Myocyte (in vitro differentiated cells): ENCODE results near the gene RBBP6. TPM values are rescaled to one million over a fixed set of nuclear protein-coding genes. Genes with fewer than 3 reads are reported as not detected.
"Not testable (repeated sequence)": the region's sequence is repeated elsewhere in the genome, so short reads cannot be mapped to it uniquely, and the experiment has no call there.

Source experiments
- DNase-seq: peaks from one replicate; pipeline ENCODE4 v3.0.0-alpha.2; 2012; ENCODE audit warnings: low read depth
- polyA plus RNA-seq: library from polyadenylated mRNA; unstranded; fragments of >200 nt; gene quantifications from one replicate; pipeline ENCODE4 v1.2.1, GENCODE V29; 2012; ENCODE audit warnings: missing spikeins
- total RNA-seq: library from RNA; depleted of rRNA; stranded (reverse); fragments of >200 nt; gene quantifications from 2 replicates; pipeline ENCODE4 v1.2.3, GENCODE V29; 2014

Gene RBBP6, protein sequence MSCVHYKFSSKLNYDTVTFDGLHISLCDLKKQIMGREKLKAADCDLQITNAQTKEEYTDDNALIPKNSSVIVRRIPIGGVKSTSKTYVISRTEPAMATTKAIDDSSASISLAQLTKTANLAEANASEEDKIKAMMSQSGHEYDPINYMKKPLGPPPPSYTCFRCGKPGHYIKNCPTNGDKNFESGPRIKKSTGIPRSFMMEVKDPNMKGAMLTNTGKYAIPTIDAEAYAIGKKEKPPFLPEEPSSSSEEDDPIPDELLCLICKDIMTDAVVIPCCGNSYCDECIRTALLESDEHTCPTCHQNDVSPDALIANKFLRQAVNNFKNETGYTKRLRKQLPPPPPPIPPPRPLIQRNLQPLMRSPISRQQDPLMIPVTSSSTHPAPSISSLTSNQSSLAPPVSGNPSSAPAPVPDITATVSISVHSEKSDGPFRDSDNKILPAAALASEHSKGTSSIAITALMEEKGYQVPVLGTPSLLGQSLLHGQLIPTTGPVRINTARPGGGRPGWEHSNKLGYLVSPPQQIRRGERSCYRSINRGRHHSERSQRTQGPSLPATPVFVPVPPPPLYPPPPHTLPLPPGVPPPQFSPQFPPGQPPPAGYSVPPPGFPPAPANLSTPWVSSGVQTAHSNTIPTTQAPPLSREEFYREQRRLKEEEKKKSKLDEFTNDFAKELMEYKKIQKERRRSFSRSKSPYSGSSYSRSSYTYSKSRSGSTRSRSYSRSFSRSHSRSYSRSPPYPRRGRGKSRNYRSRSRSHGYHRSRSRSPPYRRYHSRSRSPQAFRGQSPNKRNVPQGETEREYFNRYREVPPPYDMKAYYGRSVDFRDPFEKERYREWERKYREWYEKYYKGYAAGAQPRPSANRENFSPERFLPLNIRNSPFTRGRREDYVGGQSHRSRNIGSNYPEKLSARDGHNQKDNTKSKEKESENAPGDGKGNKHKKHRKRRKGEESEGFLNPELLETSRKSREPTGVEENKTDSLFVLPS (N-terminal part only)
- total RNA-seq = 38.4 and 56.4 TPM in 2 replicates
- 11.3 TPM for polyA plus RNA-seq

DNA sequence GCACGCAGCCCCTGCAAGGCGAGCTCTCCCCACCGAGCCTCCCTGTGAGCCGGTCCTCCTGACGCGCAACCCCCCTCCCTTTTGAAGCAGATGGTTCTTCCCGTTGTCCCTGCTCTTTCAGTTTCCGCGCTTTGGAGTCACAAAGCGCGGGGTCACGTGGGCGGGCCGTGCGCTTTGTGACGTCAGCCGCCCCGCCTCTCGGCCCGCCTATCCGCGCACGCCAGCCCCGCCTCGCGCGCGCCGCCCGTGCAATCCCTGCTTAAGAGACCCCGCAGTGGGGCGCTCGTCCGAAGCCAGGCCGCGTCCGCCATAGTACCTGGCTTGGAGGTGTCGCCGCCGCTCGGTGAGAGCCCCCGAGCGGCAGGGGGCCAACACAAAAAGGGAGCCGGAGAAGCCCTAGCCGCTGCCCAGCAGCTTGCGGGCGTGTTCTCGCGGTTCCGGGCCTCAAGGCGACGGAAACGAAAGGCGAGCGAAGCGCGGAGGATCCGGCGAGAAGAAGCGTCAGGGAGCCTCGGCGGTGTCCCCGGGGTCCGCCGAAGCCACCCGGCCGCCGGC, at the start of gene RBBP6:
RBBP6 (plus strand) TSS at position 272 of the 555 bp plus-strand sequence. CDS start 1,061 bp downstream, outside the sequence.
- DNase-seq = peak; percentile 97

DNA sequence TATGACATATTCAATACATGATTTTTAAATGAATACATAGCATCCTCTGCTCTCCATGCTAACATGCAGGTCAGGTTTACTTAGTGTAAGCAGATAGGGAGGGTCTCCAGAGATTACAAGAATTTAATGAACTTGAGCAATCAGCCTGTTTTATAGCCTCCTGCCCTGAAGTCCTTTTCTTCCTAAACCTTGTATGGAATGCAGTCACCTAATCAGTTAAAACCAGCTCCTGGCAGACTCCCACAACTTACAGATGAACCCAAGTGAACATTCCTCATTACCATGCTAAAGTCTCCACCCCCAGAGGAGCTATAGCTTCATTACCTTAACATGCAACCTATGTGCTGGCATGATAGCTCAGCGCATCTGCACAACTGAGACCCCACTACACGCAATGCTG, 48.5 kb upstream of the RBBP6 start:
- no peak for DNase-seq

DNA sequence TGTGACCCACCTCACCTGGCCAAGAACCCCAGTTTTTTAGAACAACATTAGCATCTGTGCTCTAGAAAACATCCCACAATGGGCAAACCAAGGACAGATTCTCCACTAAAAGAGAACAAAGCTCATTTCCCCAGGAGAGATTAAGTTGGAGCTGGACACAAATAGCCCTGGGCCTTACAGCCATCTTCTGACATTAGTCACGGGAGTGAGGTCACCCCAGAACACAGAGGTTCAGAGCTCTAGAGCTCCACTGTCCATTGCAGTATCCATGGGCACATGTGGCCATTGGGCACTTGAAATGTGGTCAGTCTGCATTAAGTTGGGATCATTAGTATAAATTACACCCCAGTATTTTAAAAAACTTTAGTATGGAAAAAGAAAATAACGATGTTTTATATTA, 47.6 kb upstream of the RBBP6 start:
- DNase-seq = no peak

DNA sequence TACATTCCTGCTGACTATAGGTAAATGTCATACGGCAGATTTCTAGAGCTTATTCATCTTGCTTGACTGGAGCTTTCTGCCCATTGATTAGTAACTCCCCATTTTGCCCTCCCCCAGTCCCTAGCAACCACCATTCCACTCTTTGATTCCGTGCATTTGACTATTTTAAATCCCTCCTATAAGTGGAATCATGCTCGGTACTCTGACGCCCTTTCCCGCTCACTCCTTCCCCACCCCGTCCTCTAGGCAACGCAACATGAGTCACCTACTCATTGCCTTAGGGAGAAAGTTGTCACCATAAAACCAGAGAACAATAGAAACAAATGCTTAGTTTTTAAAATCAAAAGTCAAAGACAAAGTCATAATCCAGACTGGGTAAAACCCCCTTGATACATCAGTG, 45.5 kb upstream of the RBBP6 start:
- DNase-seq = no peak

DNA sequence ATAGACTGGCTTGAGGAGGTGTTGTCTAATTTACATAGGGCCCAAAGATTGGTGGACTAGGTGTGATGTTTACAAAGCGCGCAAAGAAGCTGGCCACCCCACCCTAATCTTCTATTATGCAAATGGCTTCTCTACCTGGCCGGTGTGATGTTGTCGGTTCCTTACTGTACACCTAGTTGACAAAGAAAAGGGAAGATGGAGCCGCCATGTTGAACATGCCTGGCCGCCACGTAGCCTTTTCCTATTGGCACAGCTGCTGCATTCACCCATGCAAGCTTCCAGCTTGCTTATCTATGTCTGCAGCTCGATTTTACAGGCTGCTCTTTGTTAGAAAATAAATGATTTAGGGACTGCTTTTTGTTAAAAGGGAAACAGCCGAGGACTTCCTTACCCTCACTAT, 44.2 kb upstream of the RBBP6 start:
- not testable (repeated sequence) for DNase-seq

DNA sequence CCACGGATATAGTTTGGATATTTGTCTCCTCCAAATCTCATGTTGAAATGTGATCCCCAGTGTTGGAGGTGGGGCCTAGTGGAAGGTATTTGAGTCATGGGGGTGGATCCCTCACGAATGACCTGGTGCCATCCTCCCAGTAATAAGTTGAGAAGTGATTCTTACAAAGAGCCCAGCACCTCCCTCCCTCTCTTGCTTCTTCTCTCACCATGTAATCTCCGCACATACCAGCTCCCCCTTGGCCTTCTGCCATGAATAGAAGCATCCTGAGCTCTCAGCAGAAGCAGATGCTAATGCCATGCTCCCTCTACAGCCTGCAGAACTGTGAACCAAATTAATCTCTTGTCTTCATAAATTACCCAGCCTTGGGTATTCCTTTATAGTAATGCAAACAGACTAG, 41.9 kb upstream of the RBBP6 start:
- DNase-seq = peak; percentile 8

DNA sequence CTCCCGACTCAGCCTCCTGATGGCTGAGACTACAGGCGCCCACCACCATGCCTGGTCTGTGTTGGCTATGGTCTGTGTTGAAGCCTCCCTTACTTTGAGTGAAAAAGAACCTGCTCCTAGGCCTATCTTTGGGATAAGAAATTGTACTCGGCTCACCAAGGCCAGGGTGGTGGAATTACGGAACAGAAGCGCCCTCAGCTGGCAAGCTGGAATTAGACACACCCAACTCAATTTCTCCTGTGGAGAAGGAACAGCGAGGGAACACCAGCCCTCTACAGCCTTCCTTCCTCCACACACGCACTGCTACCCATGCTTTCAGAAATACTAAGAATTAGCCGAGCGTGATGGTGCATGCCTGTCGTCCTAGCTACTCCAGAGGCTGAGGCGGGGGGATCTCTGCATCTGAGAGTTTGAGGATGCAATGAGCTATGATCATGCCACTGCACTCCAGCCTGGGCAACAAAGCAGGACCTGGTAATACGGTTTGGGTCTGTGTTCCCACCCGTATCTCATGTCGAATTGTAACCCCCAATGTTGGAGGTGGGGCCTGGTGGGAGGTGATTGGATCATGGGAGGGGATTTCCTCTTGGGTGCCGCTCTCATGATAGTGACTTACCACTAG, 40.1 kb upstream of the RBBP6 start:
- peak; percentile 17 for DNase-seq

DNA sequence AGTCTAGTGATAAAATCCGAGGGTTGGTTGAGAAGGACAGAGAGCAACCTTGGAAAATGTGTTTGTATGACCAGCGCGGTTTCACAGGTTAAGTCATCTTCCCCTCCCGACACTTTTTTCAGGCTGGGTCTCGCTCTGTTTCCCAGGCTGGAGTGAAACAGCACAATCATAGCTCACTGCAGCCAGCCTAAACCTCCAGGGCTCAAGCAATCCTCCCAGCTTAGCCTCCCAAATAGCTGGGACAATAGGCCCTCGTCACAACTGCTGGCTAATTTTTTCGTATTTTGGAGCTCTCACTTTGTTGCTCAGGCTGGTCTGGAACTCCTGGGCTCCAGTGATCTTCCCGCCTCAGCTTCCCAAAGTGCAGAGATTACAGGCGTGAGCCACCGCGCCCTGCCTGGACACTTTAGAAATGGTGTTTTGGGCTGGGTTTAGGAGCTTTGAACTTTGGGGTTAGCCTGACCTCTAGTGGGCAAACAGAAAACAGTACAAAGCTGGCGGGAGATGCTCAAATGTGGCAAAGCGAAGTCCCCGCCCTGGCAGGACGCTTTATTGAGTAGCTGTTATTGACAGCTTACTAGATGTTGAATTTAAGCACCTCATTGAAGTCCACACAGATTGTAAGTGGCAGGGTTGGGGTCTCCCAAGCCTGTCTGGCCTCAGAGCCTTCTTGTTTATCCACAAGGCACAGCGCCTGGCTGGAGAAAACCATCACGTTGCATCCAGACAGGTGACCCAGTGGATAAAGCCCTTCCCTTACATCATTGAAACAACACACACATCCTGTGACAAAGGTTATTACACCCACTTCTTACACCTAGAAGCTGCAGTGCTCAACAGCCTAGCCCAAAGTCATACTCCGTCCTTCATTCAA, 34.7 kb upstream of the RBBP6 start:
- DNase-seq = peak; percentile 74

DNA sequence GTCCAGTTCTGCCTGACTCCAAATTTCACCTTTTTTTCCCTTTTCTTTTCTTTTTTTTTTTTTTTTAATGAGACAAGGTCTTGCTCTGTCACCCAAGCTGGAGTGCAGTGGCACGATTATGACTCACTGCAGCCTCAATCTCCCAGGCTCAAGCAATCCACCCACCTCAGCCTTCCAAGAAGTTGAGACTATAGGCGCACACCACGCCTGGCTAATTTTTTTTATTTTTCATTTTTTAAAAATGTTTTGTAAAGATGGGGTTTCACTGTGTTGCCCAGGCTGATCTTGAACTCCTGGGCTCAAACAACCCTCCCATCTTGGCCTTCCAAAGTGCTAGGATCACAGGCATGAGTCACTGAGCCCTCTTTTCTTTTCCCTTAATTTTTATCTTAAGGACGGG, 33.4 kb upstream of the RBBP6 start:
- DNase-seq = no peak

DNA sequence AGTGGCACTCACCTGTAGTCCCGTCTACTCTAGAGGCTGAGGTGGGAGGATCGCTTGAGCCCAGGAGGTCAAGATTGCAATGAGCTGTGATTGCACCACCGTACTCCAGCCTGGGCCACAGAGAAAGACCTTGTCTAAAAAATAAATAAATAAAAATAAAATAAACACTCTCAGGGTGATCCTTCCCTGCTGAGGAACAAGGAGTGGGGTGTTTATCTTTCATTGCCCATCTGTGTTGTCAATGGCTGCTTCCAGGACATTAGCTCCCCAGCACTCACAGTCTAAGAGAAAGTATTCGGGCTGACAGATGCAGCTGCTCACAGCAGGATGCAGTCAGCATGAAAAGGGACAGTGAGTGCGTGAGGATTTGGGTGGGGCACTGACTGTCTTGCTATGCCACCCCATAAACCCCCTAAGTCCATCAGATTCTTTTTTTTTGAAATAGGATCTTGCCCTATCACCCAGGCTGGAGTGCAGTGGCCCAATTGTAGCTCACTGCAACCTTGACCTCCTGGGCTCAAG, 31.3 kb upstream of the RBBP6 start:
- peak; percentile 23 for DNase-seq

DNA sequence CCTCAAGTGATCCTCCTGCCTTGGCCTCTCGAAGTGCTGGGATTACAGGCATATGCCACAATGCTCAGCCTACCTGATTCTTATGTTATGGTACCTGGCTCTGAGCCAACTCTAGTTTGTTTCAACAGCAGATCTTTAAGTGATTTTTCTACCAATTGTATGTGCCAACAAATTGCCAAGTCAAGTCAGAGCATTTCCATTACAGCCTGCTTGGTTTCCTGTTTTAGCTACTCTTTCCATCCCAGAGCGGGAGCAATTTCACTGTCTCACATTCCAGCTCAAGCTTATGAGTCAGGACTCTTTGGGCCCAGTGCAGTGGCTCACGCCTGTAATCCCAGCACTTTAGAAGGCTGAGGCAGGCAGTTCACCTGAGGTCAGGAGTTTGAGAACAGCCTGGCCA, 30.8 kb upstream of the RBBP6 start:
- peak; percentile 63 for DNase-seq

DNA sequence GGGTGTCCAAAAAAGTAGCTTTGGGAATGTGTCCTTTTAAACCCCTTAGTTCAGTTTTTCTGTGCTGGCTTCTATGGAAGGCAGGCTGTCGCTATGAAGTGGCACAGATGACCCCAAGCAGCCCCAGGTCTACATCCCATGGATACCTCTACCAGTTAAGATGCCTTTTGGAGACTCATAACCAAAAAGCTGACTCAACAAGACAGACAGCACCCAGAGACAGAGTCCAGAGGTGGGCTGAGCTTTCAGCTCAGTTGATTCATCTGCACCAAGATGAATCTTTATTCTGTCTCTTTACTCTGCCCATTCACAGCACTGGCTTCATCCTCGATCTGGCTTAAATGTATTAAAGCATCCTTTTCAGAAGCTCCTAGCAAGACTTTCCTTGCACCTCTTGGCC, 29.8 kb upstream of the RBBP6 start:
- no peak for DNase-seq

DNA sequence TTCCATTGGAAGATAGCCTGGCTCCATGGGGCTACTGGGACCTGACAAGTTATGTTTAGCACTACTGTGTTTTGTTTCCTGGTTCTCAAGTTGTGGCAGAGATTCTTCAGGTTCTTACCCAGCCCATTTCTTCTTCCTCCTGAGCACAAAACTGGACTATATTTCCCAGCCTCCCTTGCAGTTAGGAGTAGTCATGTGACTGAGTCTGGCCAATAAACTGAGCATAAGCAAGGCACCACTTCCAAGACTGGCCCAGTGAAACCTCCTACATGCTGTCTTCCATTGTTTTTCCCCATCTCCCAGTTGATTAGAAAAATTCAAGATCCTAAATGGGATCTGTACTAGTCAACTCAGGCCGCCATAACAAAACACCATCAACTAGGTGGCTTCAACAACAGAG, 28.2 kb upstream of the RBBP6 start:
- DNase-seq = no peak

DNA sequence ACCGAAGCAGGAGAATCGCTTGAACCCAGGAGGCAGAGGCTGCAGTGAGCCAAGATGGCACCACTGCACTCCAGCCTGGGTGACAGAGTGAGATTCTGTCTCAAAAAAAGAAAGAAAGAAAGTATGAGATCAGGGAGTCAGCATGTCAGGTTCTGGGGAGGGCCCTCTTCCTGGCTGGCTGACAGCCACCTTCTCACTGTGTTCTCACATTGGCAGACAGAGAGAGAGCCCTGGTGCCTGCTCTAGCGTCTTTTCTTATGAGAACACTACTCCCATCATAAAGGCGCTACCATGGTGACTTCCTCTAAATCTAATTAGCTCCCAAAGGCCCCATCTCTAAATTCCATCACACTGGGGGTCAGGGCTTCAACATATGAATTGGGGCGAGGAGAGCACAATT, 27.6 kb upstream of the RBBP6 start:
- DNase-seq = no peak

DNA sequence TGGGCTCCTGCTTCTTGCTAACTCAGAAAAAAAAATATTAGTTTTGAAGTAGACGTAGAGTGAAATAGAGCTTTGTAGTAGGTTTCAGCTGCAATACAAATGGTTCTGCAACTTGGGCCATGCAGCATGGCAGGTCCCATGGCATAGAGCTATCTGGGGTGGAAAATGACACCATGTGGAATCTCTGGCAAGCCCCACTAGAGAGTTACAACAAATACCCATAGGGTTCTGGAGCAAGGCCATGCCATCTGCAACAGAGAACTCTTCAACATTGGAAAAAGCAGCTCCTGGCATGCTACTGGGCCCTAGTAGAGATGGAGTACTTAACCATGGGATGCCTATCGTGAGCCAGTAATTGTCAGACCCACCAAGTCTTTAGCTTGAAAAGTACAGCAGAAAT, 25.3 kb upstream of the RBBP6 start:
- DNase-seq = no peak

DNA sequence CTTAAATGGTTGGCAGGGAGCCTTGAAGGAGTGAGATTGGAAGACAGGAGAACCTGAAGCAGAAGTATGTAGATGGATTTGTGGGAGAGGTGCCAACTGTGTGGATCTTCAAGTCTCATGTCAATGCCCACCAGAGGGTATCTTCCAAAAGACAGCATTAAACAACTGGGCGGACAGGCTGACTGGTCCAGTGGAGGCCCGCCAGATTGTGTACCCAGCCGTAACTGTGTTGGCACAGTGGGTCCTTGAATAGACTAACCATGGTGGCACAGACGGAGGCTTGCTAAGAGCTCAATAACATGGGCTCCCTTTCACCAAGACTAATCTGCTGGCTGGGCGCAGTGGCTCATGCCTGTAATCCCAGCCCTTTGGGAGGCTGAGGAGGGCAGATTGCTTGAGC, 24.2 kb upstream of the RBBP6 start:
- no peak for DNase-seq

DNA sequence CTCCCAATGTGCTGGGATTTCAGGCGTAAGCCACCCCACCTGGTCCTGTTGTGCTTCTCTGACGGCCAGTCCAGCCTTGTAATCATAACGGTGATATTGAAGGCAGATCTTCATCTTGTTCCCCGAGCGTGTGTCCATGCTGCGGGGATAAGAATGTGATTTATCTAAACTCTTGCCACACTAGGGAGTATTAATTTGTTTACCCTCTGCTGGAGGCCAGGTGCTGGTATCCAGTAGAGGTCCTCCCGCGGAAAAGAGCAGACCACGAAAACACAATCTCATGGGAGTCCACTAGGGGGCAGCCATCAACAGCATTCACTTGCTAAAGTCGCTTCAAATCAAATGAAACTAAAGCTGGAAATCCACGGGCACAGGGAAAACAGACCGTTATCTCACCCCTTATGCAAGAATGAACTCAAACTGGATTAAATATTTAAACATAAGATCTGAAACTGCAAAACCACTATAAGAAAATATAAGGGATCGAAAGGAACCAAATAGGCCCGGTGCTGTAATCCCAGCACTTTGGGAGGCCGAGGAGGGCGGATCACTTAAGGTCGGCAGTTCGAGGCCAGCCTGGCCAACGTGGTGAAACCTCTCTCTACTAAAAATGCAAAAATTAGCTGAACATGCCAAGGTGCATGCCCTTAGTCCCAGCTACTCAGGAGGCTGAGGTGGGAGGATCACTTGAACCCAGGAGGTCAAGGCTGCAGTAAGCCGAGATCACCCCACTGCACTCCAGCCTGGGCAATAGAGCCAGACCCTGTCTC, 22.3 kb upstream of the RBBP6 start:
- peak; percentile 87 for DNase-seq

DNA sequence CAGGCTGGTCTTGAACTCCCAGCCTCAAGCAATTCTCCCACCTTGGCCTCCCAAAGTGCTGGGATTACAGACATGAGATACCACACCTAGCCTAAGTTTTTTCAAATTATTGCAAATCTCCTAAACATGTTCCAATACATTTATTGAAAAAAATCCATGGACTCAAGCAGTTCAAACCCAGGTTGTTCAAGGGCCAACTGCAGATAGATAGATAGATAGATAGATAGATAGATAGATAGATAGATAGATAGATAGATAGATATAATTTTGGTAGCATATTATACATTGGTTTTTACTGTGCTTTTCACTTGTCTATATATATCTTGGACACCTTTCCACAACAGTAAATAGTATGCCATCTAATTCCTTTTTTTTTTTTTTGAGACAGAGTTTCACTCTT, 20.9 kb upstream of the RBBP6 start:
- DNase-seq = no peak

DNA sequence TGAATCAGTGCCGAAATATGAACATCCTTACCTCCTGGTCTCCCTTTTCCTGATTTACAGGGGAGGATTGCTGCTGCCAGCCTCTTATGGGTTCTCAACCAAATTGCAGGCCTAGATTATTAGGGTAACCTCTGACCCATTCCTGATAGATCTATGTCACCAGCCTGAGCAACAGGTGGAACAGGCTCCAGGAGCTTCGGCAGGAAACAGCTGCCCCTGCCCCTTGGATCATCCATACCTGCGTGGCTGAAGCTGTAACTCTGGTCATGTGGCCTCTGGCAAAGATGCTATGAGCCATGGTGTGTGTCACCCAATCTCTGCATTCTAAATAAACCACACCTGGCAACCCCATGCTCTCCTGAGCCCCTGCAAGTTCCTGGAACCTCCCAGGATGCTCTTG, 18.4 kb upstream of the RBBP6 start:
- DNase-seq = no peak
